CD4-positive, alpha-beta T cell (primary cell): Measurements from ENCODE around the gene PIP5KL1. TPM values are rescaled to one million over a fixed set of nuclear protein-coding genes. Genes with fewer than 3 reads are reported as not detected.

Experiments
- ATAC-seq: fragments of 200-7000 bp; cut with Tn5 transposase; one replicate; pipeline ENCODE4 v1.10.0; 2022; ENCODE audit warnings: mild to moderate bottlenecking; ENCODE audit not compliant: poor library complexity
- CTCF ChIA-PET: fragments of 350-600 bp; sonication (Branson Sonifier 250); formaldehyde crosslinking; loops from one replicate; lab custom pipeline; 2021; ENCODE audit warnings: antibody characterized with exemption, inconsistent platforms; lab: Charles Lee
- POLR2A ChIA-PET: fragments of 350-600 bp; sonication (Branson Sonifier 250); formaldehyde crosslinking; loops from one replicate; lab custom pipeline; 2021; ENCODE audit warnings: antibody characterized with exemption, inconsistent platforms; lab: Charles Lee
- DNase-seq, 14 experiments: peaks; one replicate each; pipeline ENCODE4 v3.0.0-alpha.2; 2013 to 2020; ENCODE audit warnings: mixed read lengths in 2 of 14
- H3K27ac ChIP-seq, 2 donors: one replicate each; pipeline versions ENCODE4 v1.5.1 to v1.7.0; 2013; ENCODE audit warnings: low read length in 2 of 2, low read depth in 1 of 2, mild to moderate bottlenecking in 1 of 2
- H3K27me3 ChIP-seq, 2 experiments: 1 replicate in 1 of 2; 2 replicates in 1 of 2; pipeline versions ENCODE4 v1.6.1 to v1.7.0; 2013; ENCODE audit warnings: low read length in 2 of 2, control low read depth in 1 of 2, mild to moderate bottlenecking in 1 of 2, moderate library complexity in 1 of 2; ENCODE audit not compliant: insufficient read depth in 2 of 2, control insufficient read depth in 1 of 2
- H3K36me3 ChIP-seq: one replicate; pipeline ENCODE4 v1.6.1; 2013; ENCODE audit warnings: low read length, control low read depth; ENCODE audit not compliant: insufficient read depth
- H3K4me1 ChIP-seq: one replicate; pipeline ENCODE4 v1.6.1; 2013; ENCODE audit warnings: low read length, control low read depth; ENCODE audit not compliant: insufficient read depth
- H3K4me3 ChIP-seq: one replicate; pipeline ENCODE4 v1.5.1; 2013; ENCODE audit warnings: mild to moderate bottlenecking, low read length, moderate library complexity
- H3K9me3 ChIP-seq, 2 experiments: 1 replicate in 1 of 2; 2 replicates in 1 of 2; pipeline versions ENCODE4 v1.6.1 to v1.7.0; 2013; ENCODE audit warnings: low read length in 2 of 2, mild to moderate bottlenecking in 2 of 2, control low read depth in 1 of 2, moderate library complexity in 1 of 2; ENCODE audit not compliant: control insufficient read depth in 1 of 2, insufficient read depth in 1 of 2
- H3K27ac Mint-ChIP-seq: one replicate; pipeline ENCODE4 v1.8.0; 2020; ENCODE audit warnings: mixed read lengths
- H3K27me3 Mint-ChIP-seq: one replicate; pipeline ENCODE4 v1.8.0; 2021; ENCODE audit warnings: mixed read lengths
- H3K36me3 Mint-ChIP-seq: one replicate; pipeline ENCODE4 v1.8.0; 2021; ENCODE audit warnings: low read depth, mixed read lengths
- H3K4me1 Mint-ChIP-seq: one replicate; pipeline ENCODE4 v1.8.0; 2021; ENCODE audit warnings: low read depth, mixed read lengths
- H3K4me3 Mint-ChIP-seq: one replicate; pipeline ENCODE4 v1.8.0; 2020; ENCODE audit warnings: mild to moderate bottlenecking, mixed read lengths
- H3K9me3 Mint-ChIP-seq: one replicate; pipeline ENCODE4 v1.8.0; 2020; ENCODE audit warnings: mixed read lengths
- CTCF ChIP-seq: fragments of 200-600 bp; IDR thresholded peaks from one replicate; pipeline ENCODE4 v1.8.0; 2022; ENCODE audit warnings: antibody characterized with exemption, mild to moderate bottlenecking
- intact Hi-C, 2 experiments: fragments of 100-400 bp; cut with DNase I in 1 of 2; cut with micrococcal nuclease in 1 of 2; formaldehyde crosslinking; loops; one replicate each; pipeline versions ENCODE4 v1.15.1 to v1.9.0; 2023 to 2025; cut with DNase I, micrococcal nuclease
- total RNA-seq, 174 experiments: library from RNA in 2 of 174; stranded (reverse) in 2 of 174; gene quantifications; one replicate each; pipeline ENCODE4 v1.2.3 and lab custom pipeline; 2021 to 2026

The PIP5KL1 gene
- total RNA-seq, 2 experiments from 2014 or later, result 2.9 to 3.3 TPM

GRCh38 chr9:127880143-127880542, 50.4 kb downstream of the PIP5KL1 start:
- H3K4me1 Mint-ChIP-seq, result peaks cover 5% of the 10 kb centered on the region
- intact Hi-C loops, result loop anchor here in 1 of 2 experiments (5.0 kb wide), 1 partner anchor 37 kb away; the partner anchor contains the start of gene ST6GALNAC4
- POLR2A ChIA-PET, result no interaction called here

GRCh38 chr9:127878652-127879390, 51.8 kb downstream of the PIP5KL1 start:
- peaks cover 2% of the 10 kb centered on the region for H3K36me3 ChIP-seq
- no peak for TF ChIP-seq CTCF
- peaks cover 5 to 6% of the 10 kb centered on the region in 2 experiments for H3K27me3 ChIP-seq
- DNase-seq (no peak), ATAC-seq (no peak)
- intact Hi-C loops, result loop anchor here in 1 of 2 experiments (5.0 kb wide), 1 partner anchor 33 kb away; no protein-coding TSS in a partner anchor
- H3K4me1 ChIP-seq, result peaks cover 9% of the 10 kb centered on the region
- no peaks in the 10 kb centered on the region for H3K9me3 ChIP-seq
- POLR2A ChIA-PET, result no interaction called here
- Mint-ChIP-seq H3K4me1 (no peaks in the 10 kb centered on the region), H3K36me3 (peaks cover 19% of the 10 kb centered on the region), H3K27me3 (no peaks in the 10 kb centered on the region), H3K27ac (no peak overlapping the region), H3K9me3 (no peaks in the 10 kb centered on the region), H3K4me3 (no peak overlapping the region)
- H3K4me3 ChIP-seq, result no peak overlapping the region
- no peak overlapping the region for H3K27ac ChIP-seq
- CTCF ChIA-PET, result interaction anchor here (1.4 kb wide), 1 partner anchor 9 kb away, joined by 3 read pairs; no protein-coding TSS in a partner anchor

More at GRCh38 chr9:127880143-127880542, 50.4 kb downstream of the PIP5KL1 start:
- DNase-seq (no peak), ATAC-seq (no peak)
- no peak overlapping the region for H3K4me3 Mint-ChIP-seq
- no peaks in the 10 kb centered on the region for H3K27me3 Mint-ChIP-seq
- no peak for TF ChIP-seq CTCF
- no peaks in the 10 kb centered on the region for H3K9me3 Mint-ChIP-seq
- H3K27ac Mint-ChIP-seq, result no peak overlapping the region
- H3K36me3 ChIP-seq, result peaks cover 14% of the 10 kb centered on the region
- no peak overlapping the region for H3K27ac ChIP-seq
- H3K4me1 ChIP-seq, result peaks cover 11% of the 10 kb centered on the region
- H3K9me3 ChIP-seq, result no peaks in the 10 kb centered on the region
- H3K27me3 ChIP-seq, result peaks cover 5 to 6% of the 10 kb centered on the region in 2 experiments
- CTCF ChIA-PET, result no interaction called here
- H3K4me3 ChIP-seq, result no peak overlapping the region
- H3K36me3 Mint-ChIP-seq, result peaks cover 32% of the 10 kb centered on the region

GRCh38 chr9:127878001-127878651, 52.5 kb downstream of the PIP5KL1 start:
- TF ChIP-seq CTCF, result no peak
- Mint-ChIP-seq H3K4me3 (no peak overlapping the region), H3K4me1 (no peaks in the 10 kb centered on the region), H3K27me3 (no peaks in the 10 kb centered on the region), H3K27ac (no peak overlapping the region), H3K36me3 (peaks cover 15% of the 10 kb centered on the region), H3K9me3 (no peaks in the 10 kb centered on the region)
- Histone ChIP-seq H3K4me3 (no peak overlapping the region), H3K36me3 (no peaks in the 10 kb centered on the region), H3K27me3 (peaks cover 5 to 6% of the 10 kb centered on the region in 2 experiments), H3K9me3 (no peaks in the 10 kb centered on the region), H3K27ac (no peak overlapping the region), H3K4me1 (peaks cover 9% of the 10 kb centered on the region)
- intact Hi-C loops, result loop anchor here in 1 of 2 experiments (5.0 kb wide), 1 partner anchor 34 kb away; no protein-coding TSS in a partner anchor
- DNase-seq (no peak), ATAC-seq (no peak)
- CTCF ChIA-PET, result interaction anchor here (1.4 kb wide), 1 partner anchor 8 kb away, joined by 3 read pairs; no protein-coding TSS in a partner anchor
- POLR2A ChIA-PET, result no interaction called here
